ENCODE data around the gene STK24. TPM values are rescaled to one million over a fixed set of nuclear protein-coding genes. Genes with fewer than 3 reads are reported as not detected.

The STK24 gene
- total RNA-seq, 6 donors from 2014 or later, result 51.3 to 89.8 (median 78.6) TPM

DNA sequence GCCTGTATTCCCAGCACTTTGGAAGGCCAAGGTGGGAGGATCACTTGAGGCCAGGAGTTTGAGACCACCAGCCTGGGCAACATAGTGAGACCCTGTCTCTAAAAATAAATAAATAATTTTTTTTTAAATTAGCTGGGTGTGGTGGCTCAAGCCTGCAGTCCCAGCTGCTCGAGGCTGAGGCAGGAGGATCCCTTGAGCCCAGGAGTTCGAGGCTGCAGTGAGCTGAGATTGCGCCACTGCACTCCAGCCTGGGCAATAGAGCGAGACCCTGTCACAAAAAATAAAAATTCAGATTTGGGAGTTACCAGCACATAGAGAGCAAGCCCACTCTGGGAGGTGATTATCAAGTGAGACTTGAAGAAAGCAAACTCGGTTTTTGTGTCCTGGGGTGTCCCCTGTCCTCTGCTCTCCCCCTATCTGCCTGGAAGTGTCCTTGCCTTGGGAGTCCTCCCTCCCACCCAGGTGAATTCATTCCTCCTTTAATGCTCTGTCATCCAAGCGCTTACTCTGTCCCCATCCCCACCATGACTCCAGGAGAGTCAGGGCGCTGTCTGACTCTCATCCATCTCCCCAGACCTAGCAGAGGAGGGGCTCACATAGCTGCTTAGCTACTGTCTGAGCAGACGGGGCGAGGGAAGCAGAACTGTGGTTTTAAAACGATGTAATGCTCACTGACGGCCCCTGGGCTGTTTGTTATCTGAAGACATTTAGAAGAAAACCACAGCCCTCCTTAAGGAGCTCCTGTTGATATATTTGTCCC, 146.8 kb downstream of the STK24 start:
- H3K9me3 ChIP-seq, result no peaks in the 10 kb centered on the region
- no peak for TF ChIP-seq EP300 (IDR thresholded peaks at IDR 0.05)
- no peak for TF ChIP-seq CTCF (IDR thresholded peaks at IDR 0.05)
- TF ChIP-seq POLR2AphosphoS5 (IDR thresholded peaks at IDR 0.05), result no peak
- TF ChIP-seq POLR2A (IDR thresholded peaks at IDR 0.05), result no peak
- DNase-seq (no peak), ATAC-seq (ENCODE audit: low FRiP score in 2 of 2) (no peak)
- no peaks in the 10 kb centered on the region for H3K4me1 ChIP-seq
- WGBS, 2 donors, result 72 to 73% methylated on average over 11 of the region's 11 CpGs
- no peaks in the 10 kb centered on the region for H3K27me3 ChIP-seq
- no peak overlapping the region for H3K4me3 ChIP-seq
- H3K36me3 ChIP-seq, result peaks cover 0 to 36% (median 2%) of the 10 kb centered on the region in 4 donors
- peak overlapping the region in 2 of 4 donors; percentile 6 to 14 for H3K27ac ChIP-seq

DNA sequence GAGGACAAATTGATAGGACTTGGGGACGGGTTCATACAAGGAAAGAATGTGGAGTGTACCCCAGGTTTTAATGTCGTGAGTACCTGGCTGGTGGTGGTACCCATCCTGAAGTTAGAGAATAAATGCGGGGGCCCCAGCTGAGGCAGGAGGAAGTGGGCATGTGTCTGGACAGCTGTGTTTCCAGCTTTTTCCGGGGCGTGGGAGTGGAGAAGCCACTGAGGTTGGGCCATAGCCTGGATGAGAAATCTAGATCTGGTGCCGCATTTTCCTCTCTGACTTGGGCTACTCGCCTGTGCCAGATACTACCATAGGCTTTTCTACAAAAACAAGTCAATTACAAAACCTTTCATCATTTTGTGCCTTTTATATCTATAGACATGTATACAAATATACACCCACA, 147.4 kb downstream of the STK24 start:
- H3K4me3 ChIP-seq, result no peak overlapping the region
- WGBS, 2 donors, result 82 to 85% methylated on average over 7 of the region's 7 CpGs
- no peaks in the 10 kb centered on the region for H3K4me1 ChIP-seq
- ATAC-seq (ENCODE audit: low FRiP score in 2 of 2), result no peak
- no peak for DNase-seq
- no peaks in the 10 kb centered on the region for H3K27me3 ChIP-seq
- no peaks in the 10 kb centered on the region for H3K9me3 ChIP-seq
- TF ChIP-seq POLR2AphosphoS5 (IDR thresholded peaks at IDR 0.05), result no peak
- TF ChIP-seq POLR2A (IDR thresholded peaks at IDR 0.05), result no peak
- no peak for TF ChIP-seq CTCF (IDR thresholded peaks at IDR 0.05)
- no peak for TF ChIP-seq EP300 (IDR thresholded peaks at IDR 0.05)
- H3K36me3 ChIP-seq, result peaks cover 0 to 38% (median 2%) of the 10 kb centered on the region in 4 donors
- H3K27ac ChIP-seq, result no peak overlapping the region

- Histone ChIP-seq H3K9me3 (no peaks in the 10 kb centered on the region), H3K27ac (no peak overlapping the region), H3K4me1 (no peaks in the 10 kb centered on the region), H3K36me3 (peaks cover 0 to 38% (median 2%) of the 10 kb centered on the region in 4 donors), H3K4me3 (no peak overlapping the region), H3K27me3 (no peaks in the 10 kb centered on the region)
- ATAC-seq (ENCODE audit: low FRiP score in 2 of 2), result no peak
- WGBS, 2 donors, result 77 to 83% methylated on average over 10 of the region's 10 CpGs
- no peak for TF ChIP-seq EP300 (IDR thresholded peaks at IDR 0.05)
- no peak for TF ChIP-seq CTCF (IDR thresholded peaks at IDR 0.05)
- TF ChIP-seq POLR2A (IDR thresholded peaks at IDR 0.05), result no peak
- TF ChIP-seq POLR2AphosphoS5 (IDR thresholded peaks at IDR 0.05), result no peak
- DNase-seq, result no peak
Measured at GRCh38 chr13:98429081-98429480, 147.8 kb downstream of the STK24 start.

GRCh38 chr13:98428256-98428966, 148.5 kb downstream of the STK24 start:
- TF ChIP-seq EP300 (IDR thresholded peaks at IDR 0.05) (no peak), CTCF (IDR thresholded peaks at IDR 0.05) (no peak), POLR2A (IDR thresholded peaks at IDR 0.05) (no peak), POLR2AphosphoS5 (IDR thresholded peaks at IDR 0.05) (no peak)
- no peak for DNase-seq
- WGBS, 2 donors, result 87% methylated on average over 15 of the region's 15 CpGs
- Histone ChIP-seq H3K9me3 (no peaks in the 10 kb centered on the region), H3K27me3 (no peaks in the 10 kb centered on the region), H3K36me3 (peaks cover 0 to 38% (median 2%) of the 10 kb centered on the region in 4 donors), H3K4me3 (no peak overlapping the region), H3K27ac (no peak overlapping the region), H3K4me1 (no peaks in the 10 kb centered on the region)
- ATAC-seq (ENCODE audit: low FRiP score in 2 of 2), result no peak

Measured in upper lobe of left lung (tissue), 6 donors.